ENCODE data around the gene FOXO3. TPM values are rescaled to one million over a fixed set of nuclear protein-coding genes. Genes with fewer than 3 reads are reported as not detected.

Gene FOXO3
- total RNA-seq, 1 donor from 2014 or later: 32.8 TPM

GRCh38 chr6:108669673-108670072 lies 109.0 kb downstream of the FOXO3 start:
- no peak overlapping the region for H3K27ac Mint-ChIP-seq (ENCODE audit: unreplicated experiment)
- no peak for DNase-seq (ENCODE audit: low read depth, low spot score)
- TF ChIP-seq, protein P1, sequence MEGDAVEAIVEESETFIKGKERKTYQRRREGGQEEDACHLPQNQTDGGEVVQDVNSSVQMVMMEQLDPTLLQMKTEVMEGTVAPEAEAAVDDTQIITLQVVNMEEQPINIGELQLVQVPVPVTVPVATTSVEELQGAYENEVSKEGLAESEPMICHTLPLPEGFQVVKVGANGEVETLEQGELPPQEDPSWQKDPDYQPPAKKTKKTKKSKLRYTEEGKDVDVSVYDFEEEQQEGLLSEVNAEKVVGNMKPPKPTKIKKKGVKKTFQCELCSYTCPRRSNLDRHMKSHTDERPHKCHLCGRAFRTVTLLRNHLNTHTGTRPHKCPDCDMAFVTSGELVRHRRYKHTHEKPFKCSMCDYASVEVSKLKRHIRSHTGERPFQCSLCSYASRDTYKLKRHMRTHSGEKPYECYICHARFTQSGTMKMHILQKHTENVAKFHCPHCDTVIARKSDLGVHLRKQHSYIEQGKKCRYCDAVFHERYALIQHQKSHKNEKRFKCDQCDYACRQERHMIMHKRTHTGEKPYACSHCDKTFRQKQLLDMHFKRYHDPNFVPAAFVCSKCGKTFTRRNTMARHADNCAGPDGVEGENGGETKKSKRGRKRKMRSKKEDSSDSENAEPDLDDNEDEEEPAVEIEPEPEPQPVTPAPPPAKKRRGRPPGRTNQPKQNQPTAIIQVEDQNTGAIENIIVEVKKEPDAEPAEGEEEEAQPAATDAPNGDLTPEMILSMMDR (conservative IDR thresholded peaks at IDR 0.05): no peak
- H3K36me3 Mint-ChIP-seq (ENCODE audit: low read depth): peaks cover 6% of the 10 kb centered on the region
- no peaks in the 10 kb centered on the region for H3K27me3 Mint-ChIP-seq (ENCODE audit: low read depth)
- no peak overlapping the region for H3K4me3 Mint-ChIP-seq
- no peaks in the 10 kb centered on the region for H3K9me3 Mint-ChIP-seq
- H3K4me1 Mint-ChIP-seq: peaks cover 20% of the 10 kb centered on the region

- Mint-ChIP-seq H3K4me3 (no peak overlapping the region), H3K4me1 (peaks cover 20% of the 10 kb centered on the region), H3K27ac (ENCODE audit: unreplicated experiment) (no peak overlapping the region), H3K27me3 (ENCODE audit: low read depth) (no peaks in the 10 kb centered on the region), H3K9me3 (no peaks in the 10 kb centered on the region), H3K36me3 (ENCODE audit: low read depth) (peaks cover 3% of the 10 kb centered on the region)
- no peak for DNase-seq (ENCODE audit: low read depth, low spot score)
- TF ChIP-seq, protein P1 (conservative IDR thresholded peaks at IDR 0.05): no peak
Measured at GRCh38 chr6:108671175-108671574, 110.5 kb downstream of the FOXO3 start.

DNA sequence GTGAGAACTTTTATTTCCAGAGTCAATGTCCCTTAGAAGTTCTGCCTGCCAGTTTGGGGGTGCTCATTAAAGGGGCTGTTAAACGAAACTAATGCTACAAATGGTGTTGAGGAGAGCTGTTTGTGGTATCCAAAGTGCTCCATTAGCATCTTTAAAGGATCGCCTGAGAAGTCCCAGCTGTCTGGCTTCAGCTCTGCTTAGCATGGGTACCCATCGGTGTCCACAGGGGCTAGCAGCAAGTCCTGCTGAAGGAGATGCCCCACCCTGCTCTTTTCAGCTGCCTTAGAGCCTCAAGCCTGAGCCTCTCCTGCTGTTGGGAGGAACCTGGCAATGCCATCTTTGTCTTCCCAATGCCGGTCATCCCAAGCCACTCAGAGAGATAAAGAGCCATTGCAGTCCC lies 111.1 kb downstream of the FOXO3 start:
- H3K9me3 Mint-ChIP-seq: no peaks in the 10 kb centered on the region
- no peak overlapping the region for H3K27ac Mint-ChIP-seq (ENCODE audit: unreplicated experiment)
- TF ChIP-seq, protein P1 (conservative IDR thresholded peaks at IDR 0.05): no peak
- no peak overlapping the region for H3K4me3 Mint-ChIP-seq
- H3K27me3 Mint-ChIP-seq (ENCODE audit: low read depth): no peaks in the 10 kb centered on the region
- H3K4me1 Mint-ChIP-seq: peaks cover 17% of the 10 kb centered on the region
- H3K36me3 Mint-ChIP-seq (ENCODE audit: low read depth): peaks cover under 1% of the 10 kb centered on the region
- DNase-seq (ENCODE audit: low read depth, low spot score): no peak

DNA sequence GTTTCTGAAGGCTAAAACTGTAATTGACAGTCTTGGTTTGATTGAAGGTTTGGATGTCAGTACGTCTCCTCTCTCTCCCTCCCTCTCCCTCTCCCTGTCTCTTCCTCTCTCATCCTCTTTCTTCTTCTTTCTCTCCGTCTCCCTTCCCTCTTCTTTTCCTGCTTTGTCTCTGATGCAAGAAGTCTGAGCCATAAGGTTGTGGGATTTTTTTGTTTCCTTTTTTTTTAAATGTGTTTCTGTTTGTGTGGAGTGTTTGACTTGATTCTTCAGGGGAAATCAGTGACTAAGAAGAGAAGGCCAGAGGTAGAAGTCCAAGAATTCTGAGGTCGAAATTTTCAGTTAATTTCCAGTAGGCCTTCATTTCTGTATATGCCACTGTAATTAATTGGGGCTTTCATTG lies 111.9 kb downstream of the FOXO3 start:
- TF ChIP-seq, protein P1 (conservative IDR thresholded peaks at IDR 0.05): no peak
- H3K36me3 Mint-ChIP-seq (ENCODE audit: low read depth): no peaks in the 10 kb centered on the region
- no peak overlapping the region for H3K4me3 Mint-ChIP-seq
- H3K27ac Mint-ChIP-seq (ENCODE audit: unreplicated experiment): no peak overlapping the region
- H3K4me1 Mint-ChIP-seq: peaks cover 13% of the 10 kb centered on the region
- no peak for DNase-seq (ENCODE audit: low read depth, low spot score)
- no peaks in the 10 kb centered on the region for H3K27me3 Mint-ChIP-seq (ENCODE audit: low read depth)
- H3K9me3 Mint-ChIP-seq: no peaks in the 10 kb centered on the region

- Mint-ChIP-seq H3K9me3 (no peaks in the 10 kb centered on the region), H3K27me3 (ENCODE audit: low read depth) (no peaks in the 10 kb centered on the region), H3K36me3 (ENCODE audit: low read depth) (no peaks in the 10 kb centered on the region), H3K27ac (ENCODE audit: unreplicated experiment) (no peak overlapping the region), H3K4me3 (no peak overlapping the region), H3K4me1 (peaks cover 13% of the 10 kb centered on the region)
- DNase-seq (ENCODE audit: low read depth, low spot score): no peak
- TF ChIP-seq, protein P1 (conservative IDR thresholded peaks at IDR 0.05): no peak
Measured at GRCh38 chr6:108673153-108673552, 112.4 kb downstream of the FOXO3 start.

DNA sequence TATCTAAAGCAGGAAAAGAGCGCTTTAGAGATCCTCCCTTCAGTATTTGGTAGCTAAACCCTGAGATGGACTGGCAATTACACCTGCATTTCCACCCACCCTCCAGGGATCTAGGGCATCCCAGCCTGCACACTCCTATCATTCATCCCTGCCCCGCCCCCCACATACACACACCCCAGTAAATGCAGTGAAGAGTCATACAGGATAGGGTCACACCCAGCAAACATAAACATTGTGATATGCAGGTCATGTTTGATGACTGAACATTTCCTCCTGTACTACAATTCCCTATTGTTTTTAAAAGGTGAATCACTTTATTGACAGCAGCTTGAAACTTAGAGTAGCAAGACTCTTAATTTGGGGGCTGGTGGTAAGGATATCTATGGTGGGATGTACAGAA lies 112.9 kb downstream of the FOXO3 start:
- H3K4me1 Mint-ChIP-seq: peaks cover 14% of the 10 kb centered on the region
- no peak overlapping the region for H3K4me3 Mint-ChIP-seq
- DNase-seq (ENCODE audit: low read depth, low spot score): no peak
- no peak overlapping the region for H3K27ac Mint-ChIP-seq (ENCODE audit: unreplicated experiment)
- TF ChIP-seq, protein P1 (conservative IDR thresholded peaks at IDR 0.05): no peak
- no peaks in the 10 kb centered on the region for H3K9me3 Mint-ChIP-seq
- no peaks in the 10 kb centered on the region for H3K27me3 Mint-ChIP-seq (ENCODE audit: low read depth)
- no peaks in the 10 kb centered on the region for H3K36me3 Mint-ChIP-seq (ENCODE audit: low read depth)
